Measurements from ENCODE around the gene SLC36A1.

DNA sequence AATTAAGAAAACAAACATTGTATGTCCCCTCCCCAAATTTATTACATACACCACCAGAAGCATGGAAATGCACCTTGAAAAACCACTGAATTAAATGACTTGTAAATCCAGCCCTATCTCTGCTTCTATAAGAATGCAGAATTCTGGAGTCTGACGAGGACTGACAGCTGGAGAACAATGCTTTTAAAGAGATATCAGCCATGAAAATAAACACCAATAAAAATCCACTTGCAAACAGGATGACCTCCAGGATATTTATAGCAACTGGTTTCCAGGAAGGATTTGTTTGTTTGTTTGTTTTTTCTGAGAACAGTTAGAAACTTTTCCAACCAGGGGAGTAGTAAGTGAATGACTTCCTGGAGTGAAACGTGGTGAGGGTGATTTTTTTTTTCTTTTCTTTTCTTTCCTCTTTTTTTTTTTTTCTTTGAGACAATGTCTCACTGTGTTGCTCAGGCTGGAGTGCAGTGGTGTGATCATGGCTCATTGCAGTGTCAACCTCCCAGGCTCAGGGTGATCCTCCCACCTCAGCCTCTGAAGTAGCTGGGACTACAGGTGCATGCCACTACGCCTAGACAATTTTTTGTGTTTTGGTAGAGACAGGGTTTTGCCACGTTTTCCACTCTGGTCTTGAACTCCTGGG lies 38.7 kb upstream of the SLC36A1 start:
- TF ChIP-seq EZH2 (IDR thresholded peaks at IDR 0.05; ENCODE audit: insufficient read depth, poor library complexity, severe bottlenecking) (no peak), EZH2phosphoT487 (IDR thresholded peaks at IDR 0.05; ENCODE audit: insufficient read depth, low read depth) (no peak)

All from GM23248 (cell line).